NCI-H345 treated with DMSO at 0.1 percent for 48 hours (cell line): ENCODE measurements around the gene SNHG17.
"Not testable (repeated sequence)": the region's sequence is repeated elsewhere in the genome, so short reads cannot be mapped to it uniquely, and the experiment has no call there.

ENCODE experiments used
- DNase-seq: peaks from one replicate; lab custom pipeline; 2025; ENCODE audit not compliant: unreplicated experiment; lab: John Stamatoyannopoulos, UW

SNHG17 gene

DNA sequence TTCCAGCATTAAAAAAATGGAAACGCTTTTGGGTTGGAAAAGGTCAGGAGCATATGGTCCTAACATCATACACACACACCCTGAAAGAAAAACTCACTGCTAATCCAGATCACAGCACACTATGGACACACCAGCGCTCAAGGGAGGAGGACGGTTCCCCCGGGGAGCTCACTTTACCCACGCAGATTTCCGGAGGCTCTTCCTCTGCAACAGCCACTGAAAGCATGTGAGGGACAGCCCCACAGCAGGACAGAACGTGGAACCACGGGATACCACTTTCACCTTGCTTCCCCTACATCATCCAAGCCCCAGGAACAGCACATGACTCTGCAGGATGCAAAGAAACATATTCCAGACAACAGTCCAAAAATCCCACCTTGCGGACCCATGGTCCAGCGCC is 13.2 kb downstream of the SNHG17 start:
- DNase-seq = no peak

GRCh38 chr20:38420388-38421085 is 14.6 kb downstream of the SNHG17 start:
- no peak for DNase-seq

DNA sequence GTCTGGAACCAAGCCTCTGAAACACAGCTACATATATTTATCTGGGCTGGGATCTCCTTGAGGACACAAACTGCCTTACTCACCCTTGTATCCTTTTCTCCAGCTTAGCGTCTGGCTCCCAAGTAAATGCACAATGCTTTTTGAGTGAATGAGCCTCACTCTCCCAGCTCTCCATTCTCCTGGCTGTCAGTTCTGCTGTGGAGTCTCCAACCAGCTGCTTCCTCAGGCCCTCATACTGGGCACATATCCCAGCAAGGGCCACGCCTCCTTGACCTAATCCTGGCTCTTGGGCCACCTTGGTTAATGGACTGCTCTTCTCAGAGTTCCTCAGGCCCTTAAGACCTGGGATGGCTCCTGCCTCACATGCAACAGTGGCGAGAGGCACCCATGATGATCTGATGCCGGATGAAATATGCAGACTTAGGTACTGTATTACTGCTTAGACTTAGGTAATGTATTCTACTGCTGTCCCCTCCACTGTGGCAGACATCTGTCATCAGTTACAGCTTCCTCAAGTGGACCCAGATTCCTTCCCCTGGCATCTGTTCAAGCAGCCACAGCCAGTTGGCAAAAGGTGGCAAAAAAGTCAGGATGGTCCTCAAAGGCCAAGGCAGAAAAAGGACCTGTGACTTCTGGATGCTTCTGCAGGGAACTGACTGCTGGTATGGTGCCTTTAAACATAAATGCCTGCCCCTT is 16.5 kb downstream of the SNHG17 start:
- DNase-seq = no peak

GRCh38 chr20:38414769-38415450 is 20.2 kb downstream of the SNHG17 start:
- DNase-seq = no peak

- DNase-seq = no peak
Measured at GRCh38 chr20:38412877-38413577, 22.1 kb downstream of the SNHG17 start.

GRCh38 chr20:38407822-38408221 is 27.3 kb downstream of the SNHG17 start:
- DNase-seq = not testable (repeated sequence)

DNA sequence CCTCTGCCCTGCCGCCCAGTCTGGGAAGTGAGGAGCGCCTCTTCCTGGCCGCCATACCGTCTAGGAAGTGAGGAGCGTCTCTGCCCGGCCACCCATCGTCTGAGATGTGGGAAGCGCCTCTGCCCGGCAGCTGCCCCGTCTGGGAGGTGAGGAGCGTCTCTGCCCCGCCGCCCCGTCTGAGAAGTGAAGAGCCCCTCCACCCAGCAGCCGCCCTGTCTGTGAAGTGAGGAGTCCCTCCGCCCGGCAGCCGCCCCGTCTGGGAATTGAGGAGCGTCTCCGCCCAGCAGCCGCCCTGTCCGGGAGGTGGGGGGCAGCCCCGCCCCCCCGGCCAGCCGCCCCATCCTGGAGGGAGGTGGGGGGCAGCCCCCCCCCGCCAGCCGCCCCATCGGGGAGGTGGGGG is 27.8 kb downstream of the SNHG17 start:
- DNase-seq = no peak

DNA sequence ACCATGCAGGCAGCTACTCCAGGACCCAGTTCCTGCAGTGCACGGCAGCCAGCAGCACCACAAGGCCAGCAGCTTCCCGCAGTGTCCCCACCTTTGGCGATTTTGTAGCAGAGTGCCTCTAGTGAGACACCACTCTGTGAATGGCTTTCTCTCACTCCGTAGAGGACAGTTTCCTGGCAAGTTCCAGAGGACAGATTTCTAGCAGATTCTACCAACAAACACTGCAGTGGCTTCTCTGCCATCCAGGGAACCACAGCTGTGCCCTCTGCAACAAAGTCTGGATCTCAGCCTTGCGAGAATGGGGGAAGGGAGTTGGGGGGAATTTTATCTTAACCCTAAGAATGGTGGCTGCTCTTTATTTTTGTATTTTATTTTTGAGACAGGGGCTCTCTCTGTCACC is 28.7 kb downstream of the SNHG17 start:
- no peak for DNase-seq

DNA sequence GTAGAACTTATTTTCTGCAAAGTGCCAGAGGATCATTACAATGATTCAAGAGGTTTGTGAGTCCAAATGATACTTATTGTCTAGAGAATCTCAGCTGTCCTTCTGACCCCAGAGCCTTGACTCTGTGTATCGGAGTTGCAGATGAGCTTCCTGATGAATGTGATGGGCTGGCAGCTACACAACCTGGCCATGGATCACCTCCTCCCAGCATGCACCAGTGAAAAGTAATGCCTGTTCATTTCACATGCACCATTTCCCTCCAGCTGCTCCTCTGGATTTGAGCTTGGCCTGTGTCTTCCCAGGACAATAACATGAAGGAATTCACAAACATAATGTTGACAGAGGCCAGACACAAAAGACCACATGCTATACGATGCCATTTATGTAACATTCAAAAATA is 30.0 kb downstream of the SNHG17 start:
- DNase-seq = peak; percentile 12

- no peak for DNase-seq
Measured at GRCh38 chr20:38404016-38404415, 31.1 kb downstream of the SNHG17 start.

GRCh38 chr20:38402816-38403215 is 32.3 kb downstream of the SNHG17 start:
- DNase-seq = no peak

GRCh38 chr20:38402089-38402488 is 33.0 kb downstream of the SNHG17 start:
- DNase-seq = no peak

DNA sequence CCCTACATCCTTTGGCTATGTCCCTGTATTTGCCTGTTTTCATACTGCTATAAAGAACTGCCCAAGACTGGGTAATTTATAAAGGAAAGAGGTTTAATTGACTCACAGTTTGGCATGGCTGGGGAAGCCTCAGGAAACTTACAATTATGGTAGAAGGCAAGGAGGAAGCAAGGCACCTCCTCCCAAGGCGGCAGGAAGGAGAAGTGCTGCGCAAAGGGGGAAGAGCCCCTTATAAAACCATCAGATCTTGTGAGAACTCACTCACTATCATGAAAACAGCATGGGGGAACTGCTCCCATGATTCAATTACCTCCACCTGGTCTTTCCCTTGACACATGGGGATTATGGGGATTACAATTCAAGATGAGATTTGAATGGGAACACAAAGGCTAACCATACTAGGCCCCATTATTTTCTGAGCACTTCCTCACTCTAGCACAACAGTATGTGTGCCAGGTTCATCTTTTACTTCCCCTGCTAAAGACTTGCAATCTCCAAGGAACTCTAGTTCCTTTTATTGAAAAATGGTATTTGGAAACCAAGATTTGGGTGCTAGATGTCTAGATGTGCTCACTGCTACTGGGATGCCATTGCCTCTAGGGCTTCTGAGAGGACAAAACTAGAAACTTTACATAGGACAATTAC is 39.3 kb downstream of the SNHG17 start:
- not testable (repeated sequence) for DNase-seq

- no peak for DNase-seq
Measured at GRCh38 chr20:38395165-38395564, 40.0 kb downstream of the SNHG17 start.

DNA sequence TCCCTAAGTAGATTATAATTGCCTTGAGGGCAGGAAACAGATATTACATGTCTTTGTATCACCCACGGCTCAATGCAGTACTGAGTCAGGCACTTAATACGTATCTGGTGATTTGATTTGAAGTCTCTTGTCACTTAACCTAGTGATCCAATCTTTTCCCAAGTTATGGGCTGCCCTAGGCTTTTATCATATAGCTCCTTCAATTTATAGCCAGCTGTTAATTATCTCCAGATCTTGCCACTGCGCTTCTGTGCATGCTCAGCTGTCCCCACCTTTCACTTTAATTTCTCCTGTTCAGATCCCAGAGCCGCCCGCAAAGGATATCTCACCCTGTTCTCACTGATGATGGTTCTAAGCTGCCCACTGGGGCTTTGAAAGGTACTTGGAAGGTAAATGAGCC is 41.9 kb downstream of the SNHG17 start:
- no peak for DNase-seq

DNA sequence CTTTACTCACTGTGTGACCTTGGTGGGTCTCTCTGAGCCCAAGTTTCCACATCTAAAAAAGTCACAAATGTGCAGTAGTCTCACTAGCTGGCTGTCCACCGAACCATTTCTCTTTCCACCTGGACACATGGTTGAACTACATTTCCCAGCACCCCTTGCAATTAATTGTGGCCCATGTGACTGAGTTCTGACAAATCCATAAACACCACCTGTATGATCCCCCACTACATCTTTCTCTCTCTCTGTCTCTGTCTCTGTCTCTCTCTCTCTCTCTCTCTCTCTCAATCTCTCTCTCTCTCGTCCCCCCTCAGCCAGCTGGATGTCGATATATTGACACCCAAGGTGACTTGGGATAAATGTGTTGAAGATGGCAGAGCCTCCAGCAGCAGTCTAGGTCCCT is 42.8 kb downstream of the SNHG17 start:
- DNase-seq = no peak

DNA sequence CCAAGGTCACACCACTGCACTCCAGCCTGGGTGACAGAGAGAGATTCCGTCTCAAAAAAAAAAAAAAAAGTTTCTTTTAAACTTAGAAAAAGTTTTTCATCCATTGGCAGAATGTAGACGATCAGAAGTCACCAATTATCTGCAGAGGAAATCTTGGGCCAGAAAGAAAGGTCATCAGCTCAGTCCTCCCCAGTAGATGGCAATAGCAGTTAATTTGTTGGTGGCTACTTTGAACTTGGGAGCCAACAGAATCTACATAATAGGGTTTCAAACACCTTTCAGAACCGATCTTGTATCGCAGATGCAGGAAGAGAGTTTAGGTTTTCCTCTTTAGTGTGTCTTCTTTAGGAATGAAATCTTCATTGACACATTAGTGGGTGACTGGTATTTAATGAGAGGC is 47.2 kb downstream of the SNHG17 start:
- no peak for DNase-seq

DNA sequence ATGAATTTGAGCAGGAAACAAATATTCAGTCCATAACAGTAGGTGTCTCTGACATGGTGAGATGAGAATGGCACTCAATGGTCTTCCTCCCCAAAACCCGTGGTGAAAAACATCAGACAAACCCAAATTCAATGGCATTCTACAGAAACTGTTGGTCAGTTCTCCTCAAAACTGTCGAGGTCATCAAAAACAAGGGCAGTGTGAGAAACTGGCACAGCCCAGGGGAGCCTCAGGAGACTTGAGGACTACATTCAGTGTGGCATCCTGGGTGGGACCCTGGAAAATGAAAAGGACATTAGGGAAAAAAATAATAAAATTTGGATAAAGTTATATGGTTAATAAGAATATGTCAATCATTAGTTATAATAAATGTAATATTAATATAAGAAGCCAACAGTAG is 48.3 kb downstream of the SNHG17 start:
- no peak for DNase-seq

- DNase-seq = no peak
Measured at GRCh38 chr20:38386004-38386403, 49.1 kb downstream of the SNHG17 start.

DNA sequence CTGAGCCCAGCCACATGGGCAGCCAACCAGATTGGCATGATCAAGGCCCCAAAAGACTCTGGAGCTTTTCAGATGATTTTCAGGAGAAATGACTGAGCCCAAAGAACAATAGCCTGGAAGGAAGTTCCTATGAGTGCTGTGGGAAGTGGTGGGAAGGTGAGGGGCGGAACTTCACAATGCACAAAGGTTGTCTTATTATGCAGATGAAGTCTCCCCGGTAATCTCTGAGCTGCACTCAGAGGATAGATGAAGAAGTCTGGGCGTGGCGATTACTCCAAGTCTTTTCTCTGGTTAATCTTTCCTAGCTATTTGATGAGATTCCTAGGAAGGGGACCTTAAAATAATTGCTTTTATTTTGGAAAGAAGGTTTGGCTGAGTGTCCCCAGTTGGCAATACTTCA is 52.0 kb downstream of the SNHG17 start:
- no peak for DNase-seq

GRCh38 chr20:38377838-38378237 is 57.3 kb downstream of the SNHG17 start:
- DNase-seq = not testable (repeated sequence)
